Chondrocyte (in vitro differentiated cells): ENCODE data around the gene XIAP. TPM values are rescaled to one million over a fixed set of nuclear protein-coding genes. Genes with fewer than 3 reads are reported as not detected.
"Not testable (repeated sequence)": the region's sequence is repeated elsewhere in the genome, so short reads cannot be mapped to it uniquely, and the experiment has no call there.

Experiments used
- DNase-seq: peaks from one replicate; pipeline ENCODE4 v3.0.0; 2021; ENCODE audit warnings: mixed read lengths, low spot score
- H3K27ac Mint-ChIP-seq: one replicate; pipeline ENCODE4 v1.8.0; 2021; ENCODE audit warnings: mild to moderate bottlenecking, moderate library complexity, mixed read lengths; ENCODE audit not compliant: unreplicated experiment
- H3K27me3 Mint-ChIP-seq: 2 replicates; pipeline ENCODE4 v1.8.0; 2021; ENCODE audit warnings: low read depth, mixed read lengths
- H3K36me3 Mint-ChIP-seq: 2 replicates; pipeline ENCODE4 v1.8.0; 2021; ENCODE audit warnings: low read depth, mixed read lengths
- H3K4me1 Mint-ChIP-seq: 2 replicates; pipeline ENCODE4 v1.8.0; 2021; ENCODE audit warnings: low read depth, mild to moderate bottlenecking, mixed read lengths
- H3K4me3 Mint-ChIP-seq: one replicate; pipeline ENCODE4 v1.8.0; 2021; ENCODE audit warnings: mild to moderate bottlenecking, moderate library complexity, mixed read lengths; ENCODE audit not compliant: unreplicated experiment
- H3K9me3 Mint-ChIP-seq: 2 replicates; pipeline ENCODE4 v1.8.0; 2021; ENCODE audit warnings: low read depth, mixed read lengths
- total RNA-seq: library from RNA; stranded (reverse); gene quantifications from 3 replicates; pipeline ENCODE4 v1.2.1, GENCODE V29; 2021
- TF ChIP-seq, protein P1 (sequence below): fragments of 200-600 bp; sonication (generic); IDR thresholded peaks from 2 replicates; pipeline ENCODE4 v1.5.0; 2021; ENCODE audit warnings: antibody characterized with exemption, mild to moderate bottlenecking, moderate library complexity

Gene XIAP
- total RNA-seq, 1 donor from 2014 or later: 44.7 TPM

DNA sequence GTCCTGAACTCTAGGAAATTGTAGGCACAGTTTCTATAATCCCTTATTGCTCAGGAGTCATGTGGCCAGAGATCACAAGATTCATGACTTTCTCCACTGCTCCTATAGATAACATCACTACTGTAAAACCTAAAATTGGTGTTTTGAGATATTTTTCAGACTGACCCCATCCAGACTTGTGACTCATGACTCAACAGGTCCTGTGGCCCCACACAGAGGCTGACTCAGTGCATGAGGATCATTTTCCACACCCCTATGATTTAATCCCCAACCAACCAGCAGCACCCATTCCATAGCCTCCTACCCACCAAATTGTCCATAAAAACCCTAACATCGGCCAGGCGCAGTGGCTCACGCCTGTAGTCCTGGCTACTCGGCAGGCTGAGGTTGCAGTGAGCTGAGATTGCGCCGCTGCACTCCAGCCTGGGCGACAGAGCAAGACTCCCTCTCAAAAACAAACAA, 13.2 kb upstream of the XIAP start:
- DNase-seq: no peak
- H3K36me3 Mint-ChIP-seq: no peaks in the 10 kb centered on the region
- TF ChIP-seq, protein P1, sequence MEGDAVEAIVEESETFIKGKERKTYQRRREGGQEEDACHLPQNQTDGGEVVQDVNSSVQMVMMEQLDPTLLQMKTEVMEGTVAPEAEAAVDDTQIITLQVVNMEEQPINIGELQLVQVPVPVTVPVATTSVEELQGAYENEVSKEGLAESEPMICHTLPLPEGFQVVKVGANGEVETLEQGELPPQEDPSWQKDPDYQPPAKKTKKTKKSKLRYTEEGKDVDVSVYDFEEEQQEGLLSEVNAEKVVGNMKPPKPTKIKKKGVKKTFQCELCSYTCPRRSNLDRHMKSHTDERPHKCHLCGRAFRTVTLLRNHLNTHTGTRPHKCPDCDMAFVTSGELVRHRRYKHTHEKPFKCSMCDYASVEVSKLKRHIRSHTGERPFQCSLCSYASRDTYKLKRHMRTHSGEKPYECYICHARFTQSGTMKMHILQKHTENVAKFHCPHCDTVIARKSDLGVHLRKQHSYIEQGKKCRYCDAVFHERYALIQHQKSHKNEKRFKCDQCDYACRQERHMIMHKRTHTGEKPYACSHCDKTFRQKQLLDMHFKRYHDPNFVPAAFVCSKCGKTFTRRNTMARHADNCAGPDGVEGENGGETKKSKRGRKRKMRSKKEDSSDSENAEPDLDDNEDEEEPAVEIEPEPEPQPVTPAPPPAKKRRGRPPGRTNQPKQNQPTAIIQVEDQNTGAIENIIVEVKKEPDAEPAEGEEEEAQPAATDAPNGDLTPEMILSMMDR: no peak
- peaks cover 3% of the 10 kb centered on the region for H3K4me1 Mint-ChIP-seq
- H3K27me3 Mint-ChIP-seq: no peaks in the 10 kb centered on the region
- H3K4me3 Mint-ChIP-seq: no peak overlapping the region
- H3K9me3 Mint-ChIP-seq: peaks cover 8% of the 10 kb centered on the region
- H3K27ac Mint-ChIP-seq: no peak overlapping the region

DNA sequence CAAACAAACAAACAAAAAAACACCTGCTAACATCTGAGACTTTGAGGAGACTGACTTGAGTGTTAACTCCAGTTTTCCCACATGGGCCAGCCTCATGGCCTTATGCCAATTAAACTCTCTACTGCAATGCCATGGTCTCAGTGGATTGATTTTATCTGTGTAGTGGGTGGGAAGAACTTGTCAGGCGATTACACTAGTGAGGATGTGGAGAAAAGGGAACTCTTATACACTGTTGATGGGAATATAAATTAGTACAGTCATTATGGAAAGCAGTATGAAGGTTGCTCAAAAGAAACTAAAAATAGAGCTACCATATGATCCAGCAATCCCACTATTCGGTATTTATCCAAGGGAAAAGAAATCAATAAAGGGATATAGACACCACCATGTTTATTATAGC, 12.8 kb upstream of the XIAP start:
- Mint-ChIP-seq H3K27me3 (no peaks in the 10 kb centered on the region), H3K4me3 (no peak overlapping the region), H3K9me3 (peaks cover 8% of the 10 kb centered on the region), H3K36me3 (no peaks in the 10 kb centered on the region), H3K4me1 (peaks cover 3% of the 10 kb centered on the region), H3K27ac (no peak overlapping the region)
- DNase-seq: no peak
- TF ChIP-seq, protein P1: no peak

DNA sequence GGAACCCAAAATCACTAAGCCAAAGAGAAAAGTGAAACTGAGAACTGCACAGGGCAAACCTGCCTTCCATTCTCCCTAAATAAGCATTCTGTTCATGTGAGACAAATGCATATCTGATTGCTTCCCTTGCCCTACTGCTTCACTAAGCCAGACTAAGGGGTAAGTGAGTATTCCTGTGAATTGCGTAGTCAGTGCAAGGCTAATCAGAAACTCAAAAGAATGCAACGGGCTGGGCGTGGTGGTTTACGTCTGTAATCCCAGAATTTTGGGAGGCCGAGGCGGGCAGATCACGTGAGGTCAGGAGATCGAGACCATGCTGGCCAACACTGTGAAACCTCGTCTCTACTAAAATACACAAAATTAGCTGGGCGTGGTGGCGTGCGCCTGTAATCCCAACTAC, 10.8 kb upstream of the XIAP start:
- Mint-ChIP-seq H3K4me1 (peaks cover 3% of the 10 kb centered on the region), H3K27me3 (no peaks in the 10 kb centered on the region), H3K4me3 (no peak overlapping the region), H3K36me3 (no peaks in the 10 kb centered on the region), H3K9me3 (peaks cover 11% of the 10 kb centered on the region), H3K27ac (no peak overlapping the region)
- DNase-seq: no peak
- TF ChIP-seq, protein P1: no peak

DNA sequence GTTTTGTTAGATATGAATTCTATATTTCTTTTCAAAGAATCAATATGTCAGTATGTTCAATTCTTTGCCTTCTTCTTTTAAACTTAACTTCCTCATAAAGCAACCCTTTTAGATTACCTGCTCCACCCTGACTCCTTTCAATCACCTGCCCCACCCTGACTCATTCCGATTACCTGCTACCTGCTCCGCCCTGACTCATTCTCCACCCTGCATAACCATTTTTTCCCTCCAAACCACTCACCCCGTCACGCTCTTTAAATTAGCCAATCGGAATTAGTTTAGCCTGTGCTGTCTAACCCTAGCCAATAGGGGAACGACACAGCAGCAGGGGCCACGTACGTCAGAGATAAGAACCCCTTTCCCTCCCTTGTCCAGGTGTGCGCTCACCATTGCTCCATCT, 9.9 kb upstream of the XIAP start:
- H3K27me3 Mint-ChIP-seq, H3K27ac Mint-ChIP-seq, H3K4me3 Mint-ChIP-seq, DNase-seq, H3K4me1 Mint-ChIP-seq, H3K36me3 Mint-ChIP-seq: not testable (repeated sequence)
- peaks cover 13% of the 10 kb centered on the region for H3K9me3 Mint-ChIP-seq

DNA sequence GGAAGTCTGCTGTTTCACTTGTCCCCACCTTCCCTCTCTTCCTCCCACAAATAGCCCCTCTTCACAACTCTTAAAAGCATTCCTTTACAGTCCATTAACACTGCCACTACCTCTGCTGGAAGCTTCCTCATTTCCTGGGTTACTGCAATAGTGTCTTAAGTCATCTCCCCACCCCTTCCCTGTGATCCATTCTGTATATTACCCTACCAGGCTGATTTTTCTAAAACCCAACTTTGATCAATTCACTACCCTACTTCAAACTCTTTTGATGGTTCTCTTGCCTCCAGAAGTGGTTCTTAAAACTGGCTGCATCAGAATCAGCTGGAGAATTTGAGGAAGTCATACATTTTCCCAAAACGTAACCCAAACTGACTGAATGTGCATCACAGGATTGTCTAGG, 8.8 kb upstream of the XIAP start:
- H3K9me3 Mint-ChIP-seq: peaks cover 16% of the 10 kb centered on the region
- no peak overlapping the region for H3K4me3 Mint-ChIP-seq

DNA sequence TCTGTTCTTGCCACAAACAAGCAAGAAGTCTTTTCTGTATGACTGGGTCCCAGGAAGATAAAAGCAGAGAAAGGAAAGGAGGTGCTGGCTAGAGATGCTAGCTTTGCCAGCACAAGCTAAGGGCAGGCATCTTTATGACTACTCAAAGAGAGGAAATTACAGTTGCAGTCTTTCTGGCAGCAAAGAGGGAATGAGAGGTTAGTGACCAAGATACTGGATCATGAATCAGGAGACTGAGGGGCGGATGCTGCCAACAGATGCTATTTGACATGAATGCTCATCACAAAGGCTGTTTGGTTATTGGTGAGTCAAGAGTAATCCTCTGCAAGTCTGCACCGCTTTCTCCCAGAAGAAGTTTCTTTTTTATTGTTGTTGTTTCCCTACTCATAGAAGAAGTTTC, 5.5 kb upstream of the XIAP start:
- Mint-ChIP-seq H3K4me3 (no peak overlapping the region), H3K4me1 (peaks cover 7% of the 10 kb centered on the region), H3K36me3 (no peaks in the 10 kb centered on the region), H3K27ac (no peak overlapping the region), H3K27me3 (no peaks in the 10 kb centered on the region), H3K9me3 (peaks cover 20% of the 10 kb centered on the region)
- DNase-seq: no peak
- TF ChIP-seq, protein P1: no peak

More for the DNA sequence above, 8.8 kb upstream of the XIAP start:
- Mint-ChIP-seq H3K27me3 (no peaks in the 10 kb centered on the region), H3K36me3 (no peaks in the 10 kb centered on the region), H3K4me1 (peaks cover 3% of the 10 kb centered on the region), H3K27ac (no peak overlapping the region)
- no peak for DNase-seq
- TF ChIP-seq, protein P1: no peak
